OCI-LY3 (cell line): Measurements from ENCODE around the gene DRD1.

ENCODE experiments used
- CTCF ChIP-seq: fragments of 200-600, 300-600 bp; sonication (generic); IDR thresholded peaks from 2 replicates; pipeline ENCODE4 v1.5.1; 2014; ENCODE audit warnings: antibody characterized with exemption, low read length, low read depth
- EZH2phosphoT487 ChIP-seq: fragments of 200-600 bp; shearing (Covaris generic); IDR thresholded peaks from 2 replicates; pipeline ENCODE4 v1.6.1; 2018; ENCODE audit warnings: antibody characterized with exemption, mixed run types, low read depth

GRCh38 chr5:175436359-175436758 is 7.6 kb downstream of the DRD1 start:
- TF ChIP-seq CTCF (no peak), EZH2phosphoT487 (no peak)
